Testis (tissue), 2 donors: ENCODE measurements around the gene CAPN6.

Experiments
- CTCF ChIP-seq, 3 experiments: fragments of 450-650 bp in 2 of 3; fragments of 200-600 bp in 1 of 3; sonication (generic) in 1 of 3; IDR thresholded peaks; one replicate each; pipeline ENCODE4 v1.5.1; 2016 to 2019; ENCODE audit warnings: antibody characterized with exemption in 3 of 3, mild to moderate bottlenecking in 2 of 3, moderate library complexity in 1 of 3
- POLR2A ChIP-seq: fragments of 450-650 bp; IDR thresholded peaks from one replicate; pipeline ENCODE4 v1.6.1; 2017; ENCODE audit warnings: antibody characterized with exemption, mild to moderate bottlenecking, moderate library complexity

- TF ChIP-seq CTCF (IDR thresholded peaks at IDR 0.05) (no peak), POLR2A (no peak)
Observed at GRCh38 chrX:111216293-111216801, 53.9 kb downstream of the CAPN6 start.
